A549 (cell line): ENCODE measurements around the gene C5orf15.

Source experiments
- CEBPB ChIP-seq, 2 experiments: fragments of >200 bp in 1 of 2; sonication (Bioruptor Twin) in 1 of 2; formaldehyde crosslinking in 1 of 2; IDR thresholded peaks; 2 replicates each; pipeline ENCODE4 v1.6.1; 2012 to 2016
- CTCF ChIP-seq: fragments of >200 bp; sonication (Bioruptor Twin); formaldehyde crosslinking; IDR thresholded peaks from 3 replicates; pipeline ENCODE4 v1.5.1; 2016
- HOXA7 ChIP-seq: fragments of 250-450 bp; sonication (Bioruptor Pico); IDR thresholded peaks from 2 replicates; pipeline ENCODE4 v1.5.0; 2020; ENCODE audit warnings: mild to moderate bottlenecking, moderate library complexity
- MYC ChIP-seq: IDR thresholded peaks from 2 replicates; pipeline ENCODE4 v1.6.1; 2012; ENCODE audit warnings: mild to moderate bottlenecking, inconsistent platforms, low read length, improper control_type of control experiment, borderline replicate concordance
- USF2 ChIP-seq: fragments of 450-650 bp; IDR thresholded peaks from 2 replicates; pipeline ENCODE4 v1.6.1; 2014; ENCODE audit warnings: antibody characterized with exemption

GRCh38 chr5:133966090-133966489, 2.3 kb downstream of the C5orf15 start:
- TF ChIP-seq CEBPB (IDR thresholded peaks at IDR 0.05) = no peak
- TF ChIP-seq MYC = no peak
- no peak for TF ChIP-seq CTCF
- TF ChIP-seq USF2 = no peak
- no peak for TF ChIP-seq HOXA7
